GM21528 (cell line): ENCODE data around the gene KCNIP1.

Source experiments
- ATAC-seq: cut with Tn5 transposase; IDR thresholded peaks from one replicate; pipeline ENCODE4 v1.9.1; 2021; ENCODE audit warnings: mild to moderate bottlenecking, moderate library complexity; ENCODE audit not compliant: unreplicated experiment, low FRiP score

KCNIP1 gene

DNA sequence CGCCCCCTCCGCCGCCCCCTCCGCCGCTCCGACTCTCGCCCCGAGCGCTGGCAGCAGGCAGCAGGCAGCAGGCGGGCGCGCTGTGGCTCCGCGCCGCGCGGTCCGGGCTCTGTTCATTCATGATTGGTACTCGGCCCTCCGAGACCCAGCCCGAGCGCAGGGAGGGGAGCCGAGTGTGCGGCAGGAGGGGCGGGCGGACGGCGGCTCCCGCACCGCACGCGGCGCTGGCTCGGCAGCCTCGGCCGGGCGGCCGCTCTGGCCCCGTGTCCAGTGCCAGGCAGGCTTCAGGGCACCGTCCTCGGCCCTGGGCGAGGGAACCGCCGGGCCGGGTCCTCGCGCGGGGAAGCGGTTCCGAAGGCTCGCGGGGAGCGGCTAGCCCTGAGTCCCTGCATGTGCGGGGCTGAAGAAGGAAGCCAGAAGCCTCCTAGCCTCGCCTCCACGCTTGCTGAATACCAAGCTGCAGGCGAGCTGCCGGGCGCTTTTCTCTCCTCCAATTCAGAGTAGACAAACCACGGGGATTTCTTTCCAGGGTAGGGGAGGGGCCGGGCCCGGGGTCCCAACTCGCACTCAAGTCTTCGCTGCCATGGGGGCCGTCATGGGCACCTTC lies at the start of gene KCNIP1:
KCNIP1 (plus strand) TSS at position 31 of the 607 bp plus-strand sequence.
- ATAC-seq = no peak

DNA sequence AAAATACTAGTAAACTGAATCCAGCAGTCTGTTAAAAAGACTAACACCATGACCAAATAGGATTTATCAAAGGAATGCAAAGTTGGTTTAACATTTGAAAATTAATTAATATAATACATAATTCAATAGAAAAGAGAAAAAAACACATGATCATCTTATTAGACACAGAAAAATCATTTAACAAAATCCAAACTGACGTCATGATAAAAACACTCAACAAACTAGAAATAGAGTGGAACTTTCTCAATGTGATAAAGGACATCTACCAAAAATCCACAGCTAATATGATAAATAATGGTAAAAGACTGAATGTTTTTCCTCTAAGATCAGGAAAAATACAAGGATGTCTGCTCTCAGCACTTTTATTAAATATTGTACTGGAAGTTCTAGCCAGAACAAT lies 40.4 kb upstream of the KCNIP1 start:
- no peak for ATAC-seq

- ATAC-seq = no peak
These were observed 39.3 kb upstream of the KCNIP1 start for GRCh38 chr5:170464280-170465127.

GRCh38 chr5:170466553-170466952 lies 37.3 kb upstream of the KCNIP1 start:
- ATAC-seq = no peak

DNA sequence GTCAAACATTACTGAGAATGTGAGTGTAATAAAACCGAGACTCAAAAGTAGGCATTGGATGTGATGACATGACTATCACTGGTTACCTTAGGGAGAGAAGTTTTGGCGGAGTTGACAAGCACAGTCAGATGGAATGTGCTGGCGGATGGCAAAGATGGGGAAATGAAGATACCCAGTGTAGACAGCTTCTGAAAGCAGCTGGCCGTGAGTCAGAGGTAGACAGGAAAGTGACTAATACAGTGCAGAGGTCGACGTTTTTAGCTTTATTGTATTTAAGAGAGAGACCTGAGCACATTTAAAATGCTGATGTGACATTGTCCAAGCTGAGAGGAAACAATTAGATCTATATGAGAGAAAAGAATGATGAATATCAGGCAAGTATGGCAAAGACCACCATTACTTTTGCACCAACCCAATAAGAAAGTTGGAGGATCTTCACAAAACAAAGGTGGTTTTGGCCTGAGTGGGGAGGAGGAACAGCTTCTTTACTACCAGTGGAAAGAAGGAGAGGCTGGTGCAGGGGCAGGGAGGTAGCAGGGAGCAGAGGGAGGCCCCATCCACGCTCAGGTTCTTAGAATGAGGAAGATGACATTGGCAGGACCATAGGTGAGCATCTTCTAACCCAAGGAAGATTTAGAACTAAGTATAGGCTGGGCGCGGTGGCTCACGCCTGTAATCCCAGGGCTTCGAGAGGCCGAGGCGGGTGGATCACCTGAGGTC lies 36.7 kb upstream of the KCNIP1 start:
- no peak for ATAC-seq

- no peak for ATAC-seq
These were observed 35.1 kb upstream of the KCNIP1 start for GRCh38 chr5:170468633-170469285.

DNA sequence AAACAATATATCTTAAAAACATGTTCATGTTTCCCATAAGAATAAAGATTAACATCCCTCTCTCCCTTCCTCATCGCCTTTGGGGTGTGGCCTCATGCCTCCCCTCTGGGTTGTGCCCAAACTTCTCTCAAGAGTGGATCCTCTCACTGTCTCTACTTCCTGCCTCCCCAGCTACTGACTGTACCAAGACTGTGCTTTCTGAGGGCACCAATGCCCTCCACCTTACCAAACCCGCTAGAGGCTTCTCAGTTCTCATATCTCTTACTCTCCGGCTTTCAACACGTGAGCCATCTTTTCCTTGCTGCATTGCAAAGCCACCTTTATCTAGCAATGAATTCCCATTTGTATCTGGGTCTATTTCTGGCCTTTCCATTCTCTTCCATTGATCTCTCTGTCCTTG lies 34.4 kb upstream of the KCNIP1 start:
- no peak for ATAC-seq

DNA sequence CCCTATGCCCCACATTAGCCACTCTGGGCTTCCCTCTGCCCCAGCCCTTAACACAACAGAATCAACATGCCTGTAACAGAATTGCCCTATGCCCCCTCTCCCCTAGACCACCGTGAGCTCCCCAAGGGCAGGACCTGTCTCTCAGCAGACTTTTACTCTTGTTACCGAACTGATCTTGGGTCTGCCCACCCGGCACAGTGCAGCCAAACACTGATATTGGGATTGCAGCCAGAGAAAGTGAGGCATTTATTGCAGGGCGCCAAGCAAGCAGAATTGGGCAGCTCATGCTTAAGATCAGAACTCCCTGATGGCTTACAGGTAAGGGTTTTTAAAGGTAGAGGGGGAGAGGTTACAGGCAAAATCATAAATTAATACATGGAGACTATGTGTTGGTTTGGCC lies 33.5 kb upstream of the KCNIP1 start:
- no peak for ATAC-seq

GRCh38 chr5:170470808-170471404 lies 32.9 kb upstream of the KCNIP1 start:
- no peak for ATAC-seq

DNA sequence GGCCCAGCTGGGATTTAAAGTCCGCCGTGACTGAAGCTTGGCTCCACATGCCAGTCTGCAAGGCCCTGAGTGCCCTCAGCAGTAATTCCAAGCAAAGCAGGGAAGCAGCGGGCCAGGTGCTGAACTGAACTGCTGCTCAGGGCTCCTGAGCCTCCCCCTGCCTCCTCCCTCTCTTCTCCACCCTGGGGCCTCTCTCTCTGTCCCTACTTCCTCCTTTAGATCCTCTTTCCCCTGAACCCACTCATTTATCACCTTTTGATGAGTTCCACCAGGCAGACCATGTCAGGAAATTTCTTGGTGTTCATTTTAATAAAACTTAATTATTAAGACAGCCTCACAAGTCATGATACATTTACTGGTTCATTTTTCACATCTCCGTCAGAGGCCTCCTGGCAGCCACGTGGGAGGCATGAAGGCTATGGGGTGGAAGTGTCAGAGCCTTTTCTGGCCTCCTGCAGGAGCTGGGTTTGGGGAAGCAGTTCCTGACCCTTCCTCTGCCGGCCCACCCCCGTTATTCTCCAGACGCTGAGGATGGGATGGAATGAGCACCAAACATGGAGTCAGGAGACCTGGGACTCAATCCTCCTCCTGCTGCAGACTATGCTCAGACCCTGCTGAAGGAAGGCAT lies 32.2 kb upstream of the KCNIP1 start:
- ATAC-seq = no peak

DNA sequence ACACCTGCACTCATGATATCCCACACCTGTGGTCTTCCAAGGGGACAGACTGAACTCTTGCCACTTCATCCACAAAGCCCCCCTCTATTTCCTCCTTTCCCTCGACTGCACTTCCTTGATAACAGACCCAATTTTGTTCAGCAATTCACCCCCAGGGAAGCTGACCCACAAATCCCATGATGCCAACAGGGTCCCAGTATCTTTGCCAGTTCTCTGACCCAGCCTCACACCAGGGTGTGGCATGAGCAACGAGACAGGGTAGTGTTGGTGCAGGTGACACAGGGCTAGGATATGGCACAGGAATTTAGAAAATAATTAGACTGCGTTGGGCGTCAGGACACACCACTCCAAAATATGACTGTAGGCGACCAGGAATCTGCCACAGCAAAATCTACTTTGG lies 30.2 kb upstream of the KCNIP1 start:
- ATAC-seq = no peak

DNA sequence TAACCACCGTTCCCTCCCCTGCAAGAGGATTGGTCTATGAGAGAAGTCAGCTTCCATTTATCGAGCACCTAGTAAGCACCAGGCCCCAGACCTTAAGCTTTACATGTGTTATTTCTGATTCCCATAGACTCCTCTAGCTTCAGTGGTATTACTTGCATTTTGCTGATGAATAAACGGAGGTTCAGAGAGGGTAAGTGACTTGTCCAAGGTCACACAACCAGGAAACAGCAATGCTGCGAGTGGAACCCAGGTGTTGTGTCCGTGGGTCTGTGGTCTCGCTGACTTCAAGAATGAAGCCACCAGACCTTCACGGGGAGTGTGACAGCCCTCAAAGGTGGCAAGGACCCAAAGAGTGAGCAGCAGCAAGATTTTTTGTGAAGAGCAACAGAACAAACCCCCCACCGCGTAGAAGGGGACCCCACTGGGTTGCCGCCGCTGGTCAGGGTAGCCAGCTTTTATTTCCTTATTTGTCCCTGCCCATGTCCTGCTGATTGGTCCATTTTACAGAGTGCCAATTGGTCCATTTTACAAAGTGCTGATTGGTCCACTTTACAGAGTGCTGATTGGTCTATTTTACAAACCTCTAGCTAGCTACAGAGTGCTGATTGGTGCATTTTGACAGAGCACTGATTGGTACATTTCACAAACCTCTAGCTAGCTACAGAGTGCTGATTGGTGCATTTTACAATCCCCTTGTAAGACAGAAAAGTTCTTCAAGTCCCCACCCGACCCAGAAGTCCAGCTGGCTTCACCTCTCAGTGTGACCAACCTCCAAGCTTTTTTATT lies 29.1 kb upstream of the KCNIP1 start:
- no peak for ATAC-seq

DNA sequence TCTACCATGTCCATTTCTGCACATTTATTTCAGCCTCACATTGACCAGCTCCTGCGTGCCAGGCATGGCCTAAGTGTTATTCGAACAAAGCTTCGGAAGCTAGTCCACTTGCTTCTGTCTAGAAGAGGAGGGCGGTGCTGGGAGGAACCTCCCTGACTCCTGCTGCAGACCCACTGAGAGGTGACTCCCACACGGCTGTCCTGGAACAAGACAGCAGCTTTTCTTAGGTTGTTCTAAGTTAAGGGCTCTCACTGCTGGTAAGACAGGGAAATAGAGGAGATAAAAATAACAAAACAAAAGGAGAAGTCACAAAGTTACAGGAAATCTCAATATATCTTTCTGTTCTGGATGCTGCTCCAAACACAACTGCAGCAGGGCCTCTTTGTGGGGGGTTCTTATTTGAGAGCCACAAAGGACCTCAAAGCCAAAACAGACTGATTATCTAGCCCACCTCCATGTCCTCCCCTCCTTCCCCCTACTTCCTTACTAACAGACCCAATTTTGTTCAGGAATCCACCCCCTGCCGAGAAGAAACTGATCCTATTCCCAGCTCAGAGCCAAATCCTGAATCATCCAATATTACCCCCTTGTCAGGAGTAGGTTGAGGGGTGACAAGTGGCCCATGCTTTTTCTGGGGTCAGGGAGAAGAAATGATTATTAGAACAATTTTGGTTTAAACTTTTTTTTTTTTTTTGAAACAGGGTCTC lies 28.4 kb upstream of the KCNIP1 start:
- no peak for ATAC-seq

DNA sequence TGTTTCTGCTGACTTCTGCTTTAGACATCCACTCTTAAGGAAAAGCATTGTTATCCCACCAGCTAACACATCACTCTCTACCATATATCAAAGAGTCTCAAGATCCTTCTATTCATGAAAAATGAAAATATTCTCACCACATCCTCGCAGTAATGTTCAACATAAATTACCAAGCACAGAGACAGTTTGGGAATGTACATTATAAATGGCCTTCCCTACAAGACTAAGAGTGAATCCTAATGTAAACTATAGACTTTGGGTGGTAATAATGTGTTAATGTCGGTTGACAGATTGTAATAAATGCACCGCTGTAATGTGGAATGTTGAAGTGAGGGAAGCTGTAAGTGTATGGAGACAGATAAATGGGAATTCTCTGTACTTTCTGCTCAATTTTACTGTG lies 27.1 kb upstream of the KCNIP1 start:
- ATAC-seq = no peak

DNA sequence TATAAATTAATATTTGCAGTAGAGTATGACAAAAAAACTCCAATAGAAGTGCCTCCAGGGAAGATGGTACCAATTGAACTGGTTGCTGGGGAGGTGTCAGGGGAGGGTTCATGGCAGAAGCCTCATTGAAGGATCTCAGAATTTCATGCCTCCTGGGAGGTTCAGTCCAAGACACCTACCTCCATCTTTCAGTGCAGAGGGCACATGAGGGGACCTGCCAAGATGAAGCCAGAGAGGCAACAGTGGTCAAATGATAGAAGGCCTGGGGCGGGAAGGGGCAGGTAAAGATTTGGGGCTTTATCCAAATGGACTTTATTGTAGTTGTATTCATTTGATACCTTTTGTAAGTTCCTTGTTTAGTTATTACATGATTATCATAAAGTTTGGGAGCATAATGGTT lies 25.9 kb upstream of the KCNIP1 start:
- ATAC-seq = no peak

- ATAC-seq = no peak
These were observed 25.5 kb upstream of the KCNIP1 start for GRCh38 chr5:170478306-170478705.

GRCh38 chr5:170479484-170479883 lies 24.3 kb upstream of the KCNIP1 start:
- no peak for ATAC-seq

DNA sequence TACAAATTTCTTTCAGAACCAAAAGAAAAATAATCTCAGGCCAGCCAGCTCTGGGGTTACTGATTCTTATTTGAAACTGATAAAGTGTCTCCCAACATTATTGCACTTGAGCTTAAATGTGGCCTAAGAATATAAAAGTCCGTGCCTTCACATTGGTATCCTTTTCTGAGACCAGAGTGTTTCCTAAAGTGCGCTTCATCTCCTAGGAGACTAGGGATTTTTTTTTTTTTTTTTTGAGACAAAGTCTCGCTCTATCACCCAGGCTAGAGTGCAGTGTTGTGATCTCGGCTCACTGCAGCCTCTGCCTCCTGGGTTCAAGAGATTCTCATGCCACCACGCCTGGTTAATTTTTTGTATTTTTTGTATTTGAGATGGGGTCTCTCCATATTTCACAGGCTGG lies 23.6 kb upstream of the KCNIP1 start:
- ATAC-seq = no peak

GRCh38 chr5:170481849-170482248 lies 22.0 kb upstream of the KCNIP1 start:
- no peak for ATAC-seq
